HG02885 (cell line): ENCODE measurements around the gene MVB12B.

Experiments
- ATAC-seq: cut with Tn5 transposase; IDR thresholded peaks from one replicate; pipeline ENCODE4 v1.9.1; 2021; ENCODE audit warnings: mild to moderate bottlenecking; ENCODE audit not compliant: unreplicated experiment, poor library complexity

The MVB12B gene

DNA sequence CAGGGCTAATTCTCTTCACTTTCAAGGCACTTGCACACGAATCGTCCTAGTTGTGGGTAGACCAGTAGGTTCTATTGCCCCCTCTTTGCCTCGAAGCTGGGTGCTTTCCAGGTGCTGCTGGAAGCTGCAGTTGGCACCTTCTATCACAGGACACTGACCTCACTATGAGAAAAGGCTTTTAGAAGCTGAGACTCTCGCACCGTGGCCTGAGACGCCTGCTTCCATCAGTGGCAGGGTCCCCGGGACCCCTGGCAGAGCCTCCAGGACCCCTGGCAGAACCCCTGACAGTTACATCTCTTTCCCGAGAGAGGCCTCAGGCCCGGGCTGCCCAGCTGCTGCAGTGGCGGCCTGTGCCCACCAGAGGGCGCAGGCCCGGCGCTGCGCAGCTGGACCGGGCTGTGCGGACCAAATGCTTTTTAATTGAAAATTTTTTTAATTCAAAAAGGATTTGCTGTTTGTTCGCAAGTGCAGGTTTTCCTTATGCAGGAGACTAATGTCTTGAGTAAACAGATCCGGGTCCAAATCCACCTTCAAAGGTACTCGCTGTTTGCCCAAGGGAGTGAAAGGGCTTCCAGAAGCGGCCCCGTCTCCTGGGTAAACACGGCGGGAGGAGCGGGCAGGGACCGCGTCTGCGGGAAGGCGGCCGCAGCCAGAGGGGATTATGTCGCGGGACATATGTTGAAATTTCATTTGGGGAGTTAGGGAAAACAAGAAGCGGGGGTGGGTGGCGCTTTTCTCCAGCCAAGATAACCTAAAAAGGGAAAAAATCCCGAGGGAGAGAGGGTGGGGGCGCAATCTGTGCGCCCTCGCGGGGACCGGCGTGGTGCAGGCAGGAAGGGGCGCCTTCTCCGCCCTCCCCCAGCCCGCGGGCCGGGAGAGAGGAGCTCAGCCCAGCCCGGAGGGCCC is 172.6 kb downstream of the MVB12B start:
- ATAC-seq, result no peak

GRCh38 chr9:126499911-126500599 is 173.4 kb downstream of the MVB12B start:
- no peak for ATAC-seq

- no peak for ATAC-seq
Observed at GRCh38 chr9:126500600-126501382, 174.2 kb downstream of the MVB12B start.

GRCh38 chr9:126501383-126502331 is 175.0 kb downstream of the MVB12B start:
- no peak for ATAC-seq

DNA sequence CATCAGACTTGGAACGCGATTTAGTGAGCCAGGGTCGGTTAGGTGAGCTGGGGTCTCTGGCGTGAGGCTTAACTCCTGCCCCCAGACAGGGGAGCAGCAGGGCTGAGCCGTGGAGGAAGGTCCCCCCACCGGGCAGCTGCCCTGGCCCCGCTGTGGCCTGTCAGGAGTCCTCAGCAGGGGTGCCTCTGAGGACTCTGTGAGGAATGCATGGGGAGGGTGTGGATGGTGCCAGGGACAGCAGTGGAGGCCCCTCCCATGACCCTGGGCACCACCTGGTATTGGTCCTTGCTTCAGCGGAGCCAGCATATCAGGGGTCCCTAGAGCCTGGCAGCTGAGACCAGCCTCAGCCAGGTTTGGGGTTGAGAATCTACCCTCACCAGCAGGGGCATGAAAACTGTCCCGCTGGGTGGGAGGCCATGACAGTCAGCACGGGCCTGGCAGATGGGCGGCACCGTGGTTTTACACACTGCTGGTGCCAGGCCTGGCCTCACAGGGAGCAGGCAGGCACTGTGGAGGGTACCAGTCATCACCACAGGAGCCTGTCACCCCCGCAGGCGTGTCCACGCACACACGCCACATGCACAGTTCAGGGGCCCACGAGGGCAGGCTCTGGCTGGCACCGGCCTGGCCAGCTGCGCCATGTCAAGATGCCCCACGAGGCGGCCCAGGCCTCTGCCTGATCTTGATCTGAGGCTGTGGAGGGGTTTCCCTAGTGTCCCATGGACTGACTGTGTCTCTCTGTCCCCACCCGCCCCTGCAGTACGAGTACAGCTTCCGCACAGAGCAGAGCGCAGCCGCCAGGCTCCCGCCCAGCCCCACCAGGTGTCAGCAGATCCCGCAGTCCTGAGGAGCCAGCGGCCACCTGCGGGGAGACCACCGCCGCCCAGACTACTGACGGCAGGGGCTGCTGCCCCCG is 176.0 kb downstream of the MVB12B start:
- no peak for ATAC-seq

- ATAC-seq, result no peak
Observed at GRCh38 chr9:126503333-126504085, 176.9 kb downstream of the MVB12B start.

DNA sequence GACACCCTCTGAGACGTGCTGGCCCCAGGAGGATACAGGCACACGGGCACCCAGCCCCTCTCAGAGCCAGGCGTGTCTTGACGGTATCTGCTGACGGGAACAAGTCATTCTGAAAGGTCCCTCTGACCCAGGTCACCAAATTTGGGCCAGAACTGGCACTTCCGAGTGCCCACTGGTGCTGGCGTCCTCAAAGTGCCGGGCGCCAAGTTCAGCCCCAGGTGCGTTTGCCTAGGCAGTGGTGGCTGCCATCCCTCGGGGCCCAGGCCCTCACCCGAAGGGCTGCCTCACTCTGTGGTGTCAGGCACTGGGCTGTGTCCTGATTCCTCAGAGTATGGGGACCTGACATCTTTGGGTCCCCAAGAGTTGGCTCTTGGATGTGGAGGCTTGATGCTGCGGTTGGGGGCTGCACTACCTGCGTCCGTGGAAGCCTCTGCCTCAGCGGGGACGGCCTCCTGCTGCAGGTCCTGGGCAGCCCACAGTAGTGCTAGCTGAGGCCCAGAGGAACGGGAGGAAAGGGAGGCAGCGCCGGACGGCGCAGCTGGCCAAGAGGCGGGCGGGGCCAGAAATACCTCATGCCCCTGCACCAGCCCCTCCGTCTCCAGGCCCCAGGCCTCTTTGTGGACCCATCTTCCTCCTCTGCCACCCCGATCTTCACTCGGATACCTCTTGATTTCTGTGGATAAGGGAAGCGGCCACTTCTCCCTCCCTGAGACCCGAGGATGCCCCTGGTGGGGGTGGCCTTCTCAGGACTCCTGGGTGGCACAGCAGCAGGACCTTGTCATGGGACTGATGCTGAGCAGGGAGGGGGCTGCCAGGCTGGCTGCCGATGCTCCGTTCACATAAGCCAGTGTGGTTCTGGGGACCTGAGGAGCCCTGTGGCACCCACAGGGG is 177.7 kb downstream of the MVB12B start:
- no peak for ATAC-seq

- ATAC-seq, result no peak
Observed at GRCh38 chr9:126504977-126505455, 178.4 kb downstream of the MVB12B start.

DNA sequence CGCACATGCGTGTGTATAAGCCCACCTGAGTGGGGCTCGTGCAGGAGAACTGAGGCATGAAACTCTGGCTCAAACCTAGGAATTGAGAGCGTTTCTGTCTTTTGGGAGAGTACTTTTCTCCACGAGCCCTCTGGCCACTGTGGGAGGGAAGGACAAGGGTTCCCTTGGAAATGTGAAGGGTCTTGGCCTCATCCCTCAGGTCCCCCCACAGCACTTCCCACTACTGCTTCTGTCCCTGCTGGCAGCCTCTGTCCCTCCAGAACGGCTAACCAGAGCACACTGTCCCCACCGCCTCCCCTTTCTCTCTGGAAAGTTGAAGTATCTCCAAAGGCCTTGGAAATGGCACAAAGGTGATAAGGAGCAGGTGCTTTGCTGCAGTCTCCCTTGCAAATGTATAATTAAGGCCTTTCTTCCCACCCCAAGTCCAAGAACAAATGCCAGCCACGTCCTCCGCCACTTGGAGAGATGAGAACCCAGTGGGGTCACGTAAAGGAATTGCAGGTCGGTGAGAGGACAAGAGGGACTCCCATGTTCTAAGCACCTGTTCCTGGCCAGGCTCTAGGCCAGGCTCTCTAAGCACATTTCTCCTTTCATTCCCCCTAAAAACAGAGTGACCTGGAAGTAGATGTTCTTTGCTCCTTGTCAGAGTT is 179.2 kb downstream of the MVB12B start:
- ATAC-seq, result no peak

- ATAC-seq, result no peak
Observed at GRCh38 chr9:126506361-126507317, 180.0 kb downstream of the MVB12B start.

DNA sequence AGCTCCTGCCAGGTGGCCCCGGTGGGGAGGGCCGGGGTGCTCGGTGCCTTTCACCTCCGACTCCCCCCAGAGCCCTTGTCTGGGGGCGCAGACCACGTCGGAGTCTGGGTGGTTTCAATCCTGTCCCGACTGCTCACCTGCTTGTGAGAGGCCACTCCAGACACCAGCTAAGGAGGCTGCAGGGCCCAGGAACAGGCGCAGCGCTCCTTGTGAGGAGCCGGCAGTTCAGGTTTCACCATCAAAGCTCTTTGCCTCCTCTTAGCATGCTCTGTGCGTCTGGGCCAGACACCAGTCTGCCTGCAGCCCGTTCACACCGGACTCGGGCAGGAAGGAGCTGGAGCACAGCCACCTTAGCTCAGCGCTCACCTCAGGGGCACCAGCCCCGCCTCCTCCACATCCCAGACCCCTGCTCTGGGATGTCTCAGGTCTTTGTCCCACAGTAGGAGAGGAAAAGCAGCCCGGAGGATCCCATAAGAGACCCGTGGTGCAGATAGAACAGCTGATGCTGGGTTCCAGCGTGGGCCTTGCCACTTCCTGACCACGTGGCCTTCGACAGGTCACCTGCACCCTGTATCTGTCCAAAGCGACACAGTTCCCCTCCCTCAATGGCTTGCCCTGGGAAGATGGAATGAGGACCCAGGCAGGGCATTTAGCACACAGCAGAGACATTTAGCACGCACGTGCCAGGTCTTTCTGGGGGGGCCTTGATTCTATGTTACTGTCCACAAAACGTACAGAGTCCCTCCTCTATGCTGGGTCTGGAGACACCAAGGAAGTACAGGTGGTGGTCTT is 180.9 kb downstream of the MVB12B start:
- ATAC-seq, result no peak

- no peak for ATAC-seq
Observed at GRCh38 chr9:126508171-126508591, 181.6 kb downstream of the MVB12B start.

- ATAC-seq, result no peak
Observed at GRCh38 chr9:126508928-126509327, 182.3 kb downstream of the MVB12B start.

- ATAC-seq, result no peak
Observed at GRCh38 chr9:126509718-126510117, 183.1 kb downstream of the MVB12B start.
